Endothelial cell of umbilical vein (primary cell): ENCODE data around the gene LRRC59. TPM values are rescaled to one million over a fixed set of nuclear protein-coding genes. Genes with fewer than 3 reads are reported as not detected.
"Not testable (repeated sequence)": the region's sequence is repeated elsewhere in the genome, so short reads cannot be mapped to it uniquely, and the experiment has no call there.

ENCODE experiments used
- BruUV-seq: library from RNA; stranded (reverse); fragments of 400-500 nt; replicated peaks from 2 replicates; lab custom pipeline; 2021; lab: Mats Ljungman, UMichigan
- CTCF ChIA-PET: fragments of 300-600, 350-600 bp; sonication (Branson Sonifier 250); formaldehyde crosslinking; loops from one replicate; lab custom pipeline; 2021; ENCODE audit warnings: antibody characterized with exemption, inconsistent platforms; lab: Charles Lee
- POLR2A ChIA-PET: fragments of 300-600, 350-600 bp; sonication (Branson Sonifier 250); formaldehyde crosslinking; loops from one replicate; lab custom pipeline; 2021; ENCODE audit warnings: antibody characterized with exemption, inconsistent platforms; lab: Charles Lee
- DNase-seq: peaks from one replicate; pipeline ENCODE4 v3.0.0-alpha.2; 2011; ENCODE audit warnings: low read depth, low spot score
- FAIRE-seq: peaks from 2 replicates; lab custom pipeline; 2011; peaks lifted over from hg19 to GRCh38; lab: Jason Lieb, UNC
- H2AFZ ChIP-seq: 2 replicates; pipeline ENCODE4 v1.6.0; 2012; ENCODE audit warnings: low read depth, low read length, control low read depth, inconsistent platforms
- H3K27ac ChIP-seq: 2 replicates; pipeline ENCODE4 v1.5.1; 2011; ENCODE audit warnings: low read depth, mild to moderate bottlenecking, control low read depth, low read length, moderate library complexity; ENCODE audit not compliant: insufficient read depth
- H3K27me3 ChIP-seq, 2 experiments: 2 replicates each; pipeline versions ENCODE4 v1.6.0 to v1.6.1; 2011; ENCODE audit warnings: low read length in 2 of 2, mixed read lengths in 1 of 2; ENCODE audit not compliant: control insufficient read depth in 2 of 2, insufficient read depth in 2 of 2
- H3K36me3 ChIP-seq, 2 experiments: 2 replicates in 1 of 2; 3 replicates in 1 of 2; pipeline ENCODE4 v1.5.1; 2011; ENCODE audit warnings: low read length in 2 of 2, mild to moderate bottlenecking in 1 of 2, moderate library complexity in 1 of 2; ENCODE audit not compliant: control insufficient read depth in 2 of 2, insufficient read depth in 2 of 2; ENCODE audit errors: extremely low read depth in 1 of 2
- H3K4me1 ChIP-seq: 3 replicates; pipeline ENCODE4 v1.5.1; 2011; ENCODE audit warnings: mild to moderate bottlenecking, low read length; ENCODE audit not compliant: control insufficient read depth, insufficient read depth; ENCODE audit errors: extremely low read depth
- H3K4me2 ChIP-seq: 2 replicates; pipeline ENCODE4 v1.6.1; 2011; ENCODE audit warnings: low read length, control low read depth, mixed read lengths; ENCODE audit not compliant: insufficient read depth
- H3K4me3 ChIP-seq, 3 experiments: fragments of 200-600 bp in 1 of 3; sonication (generic), shearing (Covaris generic) in 1 of 3; replicated peaks in 1 of 3; 2 replicates each; pipeline ENCODE4 v1.5.1; 2011 to 2016; ENCODE audit warnings: control low read depth in 3 of 3, low read length in 3 of 3, mild to moderate bottlenecking in 2 of 3, inconsistent platforms in 1 of 3, low read depth in 1 of 3, moderate library complexity in 1 of 3; ENCODE audit not compliant: insufficient read depth in 1 of 3
- H3K79me2 ChIP-seq: 2 replicates; pipeline ENCODE4 v1.6.0; 2012; ENCODE audit warnings: low read length, inconsistent platforms; ENCODE audit not compliant: control insufficient read depth, insufficient read depth
- H3K9ac ChIP-seq: replicated peaks from 2 replicates; pipeline ENCODE3; 2011; ENCODE audit warnings: low read length, control low read depth; ENCODE audit not compliant: insufficient read depth; ENCODE audit errors: extremely low read depth
- H3K9me1 ChIP-seq: replicated peaks from 3 replicates; pipeline ENCODE4 v1.6.0; 2011; ENCODE audit warnings: mild to moderate bottlenecking, low read length; ENCODE audit not compliant: control insufficient read depth, insufficient read depth; ENCODE audit errors: extremely low read depth
- H3K9me3 ChIP-seq: replicated peaks from 2 replicates; pipeline ENCODE4 v1.5.1; 2012; ENCODE audit warnings: low read length, inconsistent platforms; ENCODE audit not compliant: control insufficient read depth, insufficient read depth
- H4K20me1 ChIP-seq: replicated peaks from 2 replicates; pipeline ENCODE3; 2011; ENCODE audit warnings: mild to moderate bottlenecking, low read length; ENCODE audit not compliant: control insufficient read depth, insufficient read depth; ENCODE audit errors: extremely low read depth
- CTCF ChIP-seq, 2 donors: IDR thresholded peaks; 1 replicate in 1 of 2; 2 replicates in 1 of 2; pipeline ENCODE4 v1.5.1; 2011; ENCODE audit warnings: low read length in 2 of 2, mild to moderate bottlenecking in 2 of 2, moderate library complexity in 2 of 2, control low read depth in 1 of 2, inconsistent platforms in 1 of 2, low read depth in 1 of 2; ENCODE audit not compliant: insufficient read depth in 1 of 2; ENCODE audit errors: extremely low read depth in 1 of 2
- EZH2 ChIP-seq: IDR thresholded peaks from 2 replicates; pipeline ENCODE4 v1.6.1; 2012; ENCODE audit warnings: borderline replicate concordance, low read depth, mild to moderate bottlenecking, moderate library complexity, low read length, inconsistent platforms; ENCODE audit not compliant: severe bottlenecking
- FOS ChIP-seq: IDR thresholded peaks from 2 replicates; pipeline ENCODE4 v1.6.1; 2011; ENCODE audit warnings: mild to moderate bottlenecking, low read length, moderate library complexity, borderline replicate concordance; ENCODE audit not compliant: insufficient read depth
- GATA2 ChIP-seq: IDR thresholded peaks from 2 replicates; pipeline ENCODE4 v1.7.0; 2011; ENCODE audit warnings: low read depth, mild to moderate bottlenecking, moderate library complexity, mixed read lengths, low read length; ENCODE audit not compliant: insufficient read length, insufficient read depth
- JUN ChIP-seq: IDR thresholded peaks from 2 replicates; pipeline ENCODE4 v1.6.1; 2011; ENCODE audit warnings: borderline replicate concordance, low read depth; ENCODE audit not compliant: insufficient read length, insufficient read depth
- MAX ChIP-seq: IDR thresholded peaks from 2 replicates; pipeline ENCODE4 v1.6.1; 2011; ENCODE audit not compliant: insufficient read depth, insufficient read length
- MYC ChIP-seq: IDR thresholded peaks from one replicate; pipeline ENCODE4 v1.6.1; 2011; ENCODE audit warnings: mild to moderate bottlenecking, low read depth, low read length
- POLR2A ChIP-seq: IDR thresholded peaks from 2 replicates; pipeline ENCODE4 v1.6.1; 2012; ENCODE audit warnings: low read depth, mild to moderate bottlenecking, control low read depth, low read length
- POLR2AphosphoS5 ChIP-seq: IDR thresholded peaks from 2 replicates; pipeline ENCODE4 v1.6.1; 2012; ENCODE audit warnings: low read depth, mild to moderate bottlenecking, control low read depth, low read length, moderate library complexity; ENCODE audit not compliant: insufficient read depth
- dilution Hi-C: fragments of 300-500 bp; cut with MboI; formaldehyde crosslinking; loops from one replicate; pipeline ENCODE4 v1.15.0; 2019; ENCODE audit warnings: low sequenced_read_pairs; ENCODE audit not compliant: extremely low pct_ligation_motif_present
- intact Hi-C: fragments of 100-400 bp; cut with micrococcal nuclease; formaldehyde crosslinking; loops from one replicate; pipeline ENCODE4 v1.10.0; 2022
- polyA plus RNA-seq, 4 experiments: library from polyadenylated mRNA; depleted of rRNA in 3 of 4; stranded (reverse) in 3 of 4; unstranded in 1 of 4; fragments of >200 nt; gene quantifications; 2 replicates each; pipeline versions ENCODE4 v1.2.1 to v1.2.3, GENCODE V29; 2011 to 2012; ENCODE audit warnings: missing spikeins in 1 of 4
- total RNA-seq: library from RNA; stranded (reverse); gene quantifications from 2 replicates; pipeline ENCODE4 v1.2.3, GENCODE V29; 2021

Gene LRRC59
- total and polyA plus RNA-seq, 2 donors (not counting 3 experiments of a cell fraction or from before 2014, with no cell fraction given) = 93.9 to 183 TPM

- dilution Hi-C loops (no loop called here), intact Hi-C loops (no loop called here)
- Histone ChIP-seq H3K79me2 (no peaks in the 10 kb centered on the region), H3K9me1 (no peaks in the 10 kb centered on the region), H3K9me3 (no peaks in the 10 kb centered on the region), H3K27me3 (peaks cover 14 to 30% of the 10 kb centered on the region in 2 experiments), H3K4me2 (no peak overlapping the region), H3K9ac (no peak overlapping the region), H3K36me3 (no peaks in the 10 kb centered on the region), H3K27ac (no peak overlapping the region), H4K20me1 (no peaks in the 10 kb centered on the region), H3K4me3 (no peak overlapping the region), H2AFZ (no peak overlapping the region), H3K4me1 (no peaks in the 10 kb centered on the region)
- BruUV-seq = no TSS peak
- no peak for FAIRE-seq
- DNase-seq = no peak
- CTCF ChIA-PET = interaction anchor here (1.3 kb wide), 1 partner anchor 168 kb away, joined by 4 read pairs; no protein-coding TSS in a partner anchor
- TF ChIP-seq POLR2AphosphoS5 = no peak
- no peak for TF ChIP-seq GATA2
- no peak for TF ChIP-seq MAX
- TF ChIP-seq MYC = no peak
- no peak for TF ChIP-seq CTCF (IDR thresholded peaks at IDR 0.05; ENCODE audit: extremely low read depth in 1 of 2, insufficient read depth in 1 of 2, low read depth in 1 of 2, low read length in 2 of 2)
- no peak for TF ChIP-seq FOS
- no peak for TF ChIP-seq POLR2A
- TF ChIP-seq EZH2 = no peak
- TF ChIP-seq JUN = no peak
- POLR2A ChIA-PET = no interaction called here
These were observed 59.4 kb downstream of the LRRC59 start for GRCh38 chr17:50337956-50338355.

GRCh38 chr17:50333291-50334057 is 63.8 kb downstream of the LRRC59 start:
- CTCF ChIA-PET = interaction anchor here (1.0 to 1.2 kb wide), 3 partner anchors 9 to 133 kb away, joined by 3 to 4 read pairs (median 3); no protein-coding TSS in a partner anchor
- H3K27ac ChIP-seq, FAIRE-seq: not testable (repeated sequence)

More at GRCh38 chr17:50333291-50334057, 63.8 kb downstream of the LRRC59 start:
- H3K4me2 ChIP-seq, H3K9me1 ChIP-seq, H3K4me1 ChIP-seq, H4K20me1 ChIP-seq, H3K79me2 ChIP-seq, POLR2A ChIA-PET, dilution Hi-C loops, BruUV-seq, H3K36me3 ChIP-seq, H3K9ac ChIP-seq, H3K9me3 ChIP-seq, intact Hi-C loops, H3K4me3 ChIP-seq, H2AFZ ChIP-seq, DNase-seq: not testable (repeated sequence)
- H3K27me3 ChIP-seq = peaks cover 11 to 19% of the 10 kb centered on the region in 2 experiments
